Testis (tissue), 2 donors: ENCODE results near the gene BMP5.

Experiments used
- CTCF ChIP-seq, 3 experiments: fragments of 450-650 bp in 2 of 3; fragments of 200-600 bp in 1 of 3; sonication (generic) in 1 of 3; IDR thresholded peaks; one replicate each; pipeline ENCODE4 v1.5.1; 2016 to 2019; ENCODE audit warnings: antibody characterized with exemption in 3 of 3, mild to moderate bottlenecking in 2 of 3, moderate library complexity in 1 of 3
- POLR2A ChIP-seq: fragments of 450-650 bp; IDR thresholded peaks from one replicate; pipeline ENCODE4 v1.6.1; 2017; ENCODE audit warnings: antibody characterized with exemption, mild to moderate bottlenecking, moderate library complexity

GRCh38 chr6:55836481-55836880 is 38.9 kb downstream of the BMP5 start:
- TF ChIP-seq POLR2A (no peak), CTCF (IDR thresholded peaks at IDR 0.05) (no peak)
